Measurements from ENCODE around the gene ABCC1.

Gene ABCC1

DNA sequence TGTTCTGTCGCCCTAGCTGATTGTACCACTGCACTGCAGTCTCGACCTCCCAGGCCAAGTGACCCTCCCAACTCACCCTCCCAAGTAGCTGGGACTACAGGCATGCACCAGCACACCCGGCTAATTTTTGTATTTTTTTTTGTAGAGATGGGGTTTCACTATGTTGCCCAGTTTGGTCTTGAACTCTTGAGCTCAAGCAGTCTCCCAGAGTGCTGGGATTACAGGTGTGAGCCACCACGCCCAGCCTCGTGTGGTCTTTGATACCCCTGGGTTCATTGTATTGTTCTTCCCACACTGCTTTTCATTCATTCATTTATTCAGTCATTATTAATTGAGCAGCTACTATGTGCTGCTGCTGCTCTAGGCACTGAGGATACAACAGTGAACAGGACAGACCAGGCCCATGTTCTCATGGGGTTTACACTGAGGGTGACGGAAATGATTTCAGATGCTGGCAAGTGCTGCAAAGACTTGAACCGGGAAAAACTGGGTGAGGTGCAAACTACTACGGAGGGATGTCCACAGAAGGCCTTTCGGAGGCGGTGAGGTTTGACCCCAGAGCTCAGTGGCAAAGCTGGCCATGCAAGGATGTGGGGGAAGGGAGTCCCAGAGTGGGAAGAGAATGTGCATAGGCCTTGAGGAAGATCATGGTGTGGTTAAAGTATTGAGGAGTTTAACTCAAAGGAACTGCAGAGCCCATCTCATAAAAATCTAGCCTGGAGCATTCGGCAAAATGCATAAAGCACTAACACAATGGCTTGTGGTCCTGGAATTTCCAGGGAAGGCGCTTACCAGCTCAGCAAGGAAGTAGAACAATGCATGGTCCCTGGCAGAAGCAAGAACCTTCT is 10.9 kb downstream of the ABCC1 start:
- TF ChIP-seq, protein P1, sequence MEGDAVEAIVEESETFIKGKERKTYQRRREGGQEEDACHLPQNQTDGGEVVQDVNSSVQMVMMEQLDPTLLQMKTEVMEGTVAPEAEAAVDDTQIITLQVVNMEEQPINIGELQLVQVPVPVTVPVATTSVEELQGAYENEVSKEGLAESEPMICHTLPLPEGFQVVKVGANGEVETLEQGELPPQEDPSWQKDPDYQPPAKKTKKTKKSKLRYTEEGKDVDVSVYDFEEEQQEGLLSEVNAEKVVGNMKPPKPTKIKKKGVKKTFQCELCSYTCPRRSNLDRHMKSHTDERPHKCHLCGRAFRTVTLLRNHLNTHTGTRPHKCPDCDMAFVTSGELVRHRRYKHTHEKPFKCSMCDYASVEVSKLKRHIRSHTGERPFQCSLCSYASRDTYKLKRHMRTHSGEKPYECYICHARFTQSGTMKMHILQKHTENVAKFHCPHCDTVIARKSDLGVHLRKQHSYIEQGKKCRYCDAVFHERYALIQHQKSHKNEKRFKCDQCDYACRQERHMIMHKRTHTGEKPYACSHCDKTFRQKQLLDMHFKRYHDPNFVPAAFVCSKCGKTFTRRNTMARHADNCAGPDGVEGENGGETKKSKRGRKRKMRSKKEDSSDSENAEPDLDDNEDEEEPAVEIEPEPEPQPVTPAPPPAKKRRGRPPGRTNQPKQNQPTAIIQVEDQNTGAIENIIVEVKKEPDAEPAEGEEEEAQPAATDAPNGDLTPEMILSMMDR (IDR thresholded peaks at IDR 0.05; ENCODE audit: insufficient read depth, low read depth, low read length, missing control alignments): no peak
- H3K4me3 ChIP-seq (ENCODE audit: low read length): no peak overlapping the region
- no peak for DNase-seq (ENCODE audit: low read depth)

DNA sequence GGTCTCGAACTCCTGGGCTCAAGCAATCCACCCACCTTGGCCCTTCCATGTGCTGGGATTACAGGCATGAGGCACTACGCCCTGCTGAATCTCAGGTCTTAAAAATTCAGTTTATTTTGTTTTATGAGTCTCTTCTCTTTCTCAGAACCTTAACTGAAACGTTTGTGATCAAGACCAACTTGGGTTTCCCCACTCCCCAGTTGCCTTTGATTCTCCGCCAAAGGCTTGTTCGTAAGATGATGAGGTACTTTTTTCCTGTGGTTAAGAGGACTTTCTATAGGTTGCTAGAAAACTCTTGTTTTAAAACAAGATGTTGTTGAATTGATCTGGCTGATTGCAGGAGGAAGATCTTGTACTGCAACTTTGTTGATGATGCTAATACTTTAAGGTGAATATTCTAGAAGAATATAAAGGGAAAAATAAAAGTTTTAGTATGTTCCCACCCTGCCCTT is 11.7 kb downstream of the ABCC1 start:
- no peak for DNase-seq (ENCODE audit: low read depth)
- H3K4me3 ChIP-seq (ENCODE audit: low read length): no peak overlapping the region

DNA sequence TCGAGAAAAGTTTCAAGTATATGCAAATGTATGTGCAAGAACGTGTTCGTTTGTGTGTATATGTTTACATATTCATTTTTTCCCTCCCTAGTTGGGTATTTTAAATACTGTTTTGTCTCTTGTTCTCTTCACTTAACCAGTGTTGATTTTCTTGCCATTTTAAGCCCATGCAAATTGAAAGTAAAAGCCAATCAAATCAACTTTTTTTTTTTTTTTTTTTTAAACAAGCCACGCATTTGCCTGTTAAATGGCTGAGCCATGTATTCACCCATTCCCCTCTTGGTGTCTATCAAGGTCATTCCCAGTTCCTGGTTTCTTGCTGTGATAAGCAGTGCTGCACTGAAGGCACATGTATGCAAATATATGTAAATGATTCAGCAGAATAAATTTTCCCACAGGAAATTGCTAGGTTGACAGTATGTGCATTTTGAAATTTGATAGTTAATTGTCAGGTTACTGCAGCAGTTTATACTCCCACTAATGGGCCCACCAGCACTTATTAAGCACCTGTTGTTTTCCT is 12.2 kb downstream of the ABCC1 start:
- TF ChIP-seq, protein P1 (IDR thresholded peaks at IDR 0.05; ENCODE audit: insufficient read depth, low read depth, low read length, missing control alignments): no peak
- DNase-seq (ENCODE audit: low read depth): no peak
- no peak overlapping the region for H3K4me3 ChIP-seq (ENCODE audit: low read length)

More for the DNA sequence above, 11.7 kb downstream of the ABCC1 start:
- TF ChIP-seq, protein P1 (IDR thresholded peaks at IDR 0.05; ENCODE audit: insufficient read depth, low read depth, low read length, missing control alignments): no peak

DNA sequence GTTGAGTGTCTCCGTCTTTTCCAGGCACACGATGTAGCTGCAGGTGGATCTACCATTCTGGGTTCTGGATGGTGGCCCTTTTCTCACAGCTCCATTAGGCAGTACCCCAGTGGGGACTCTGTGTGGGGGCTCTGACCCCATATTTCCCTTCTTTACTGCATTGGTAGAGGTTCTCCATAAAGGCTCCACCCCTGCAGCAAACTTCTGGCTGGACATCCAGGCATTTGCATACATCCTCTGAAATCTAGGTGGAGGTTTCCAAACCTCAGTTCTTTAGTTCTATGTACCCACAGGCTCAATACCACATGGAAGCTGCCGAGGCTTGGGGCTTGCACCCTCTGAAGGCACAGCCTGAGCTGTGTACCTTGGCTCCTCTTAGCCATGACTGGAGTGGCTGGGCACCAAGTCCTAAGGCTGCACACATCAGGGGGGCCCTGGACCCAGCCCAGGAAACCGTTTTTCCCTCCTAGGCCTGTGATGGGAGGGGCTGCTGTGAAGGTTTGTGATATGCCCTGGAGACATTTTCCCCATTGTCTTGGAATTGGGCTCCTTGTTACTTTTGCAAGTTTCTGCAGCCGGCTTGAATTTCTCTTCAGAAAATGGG is 14.0 kb downstream of the ABCC1 start:
- TF ChIP-seq, protein P1 (IDR thresholded peaks at IDR 0.05; ENCODE audit: insufficient read depth, low read depth, low read length, missing control alignments): no peak
- no peak overlapping the region for H3K4me3 ChIP-seq (ENCODE audit: low read length)
- DNase-seq (ENCODE audit: low read depth): no peak

DNA sequence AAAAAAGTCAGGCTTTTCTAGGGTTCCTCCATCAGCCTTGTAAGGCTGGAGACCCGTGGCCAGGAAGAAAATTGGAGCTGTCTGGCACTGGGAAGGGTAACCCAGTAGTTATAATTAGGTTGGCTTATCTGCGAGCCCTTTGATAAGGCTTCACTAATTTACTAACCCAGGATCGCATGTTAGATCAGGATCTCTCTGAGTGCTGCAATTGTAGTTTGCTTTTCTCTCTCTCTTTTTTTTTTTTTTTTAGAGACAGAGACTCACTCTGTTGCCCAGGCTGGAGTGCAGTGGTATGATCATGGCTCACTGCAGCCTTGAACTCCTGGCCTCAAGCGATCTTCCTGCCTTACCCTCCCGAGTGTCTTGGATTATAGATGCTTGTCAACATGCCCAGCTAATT is 17.0 kb downstream of the ABCC1 start:
- TF ChIP-seq, protein P1 (IDR thresholded peaks at IDR 0.05; ENCODE audit: insufficient read depth, low read depth, low read length, missing control alignments): no peak
- H3K4me3 ChIP-seq (ENCODE audit: low read length): no peak overlapping the region
- no peak for DNase-seq (ENCODE audit: low read depth)

DNA sequence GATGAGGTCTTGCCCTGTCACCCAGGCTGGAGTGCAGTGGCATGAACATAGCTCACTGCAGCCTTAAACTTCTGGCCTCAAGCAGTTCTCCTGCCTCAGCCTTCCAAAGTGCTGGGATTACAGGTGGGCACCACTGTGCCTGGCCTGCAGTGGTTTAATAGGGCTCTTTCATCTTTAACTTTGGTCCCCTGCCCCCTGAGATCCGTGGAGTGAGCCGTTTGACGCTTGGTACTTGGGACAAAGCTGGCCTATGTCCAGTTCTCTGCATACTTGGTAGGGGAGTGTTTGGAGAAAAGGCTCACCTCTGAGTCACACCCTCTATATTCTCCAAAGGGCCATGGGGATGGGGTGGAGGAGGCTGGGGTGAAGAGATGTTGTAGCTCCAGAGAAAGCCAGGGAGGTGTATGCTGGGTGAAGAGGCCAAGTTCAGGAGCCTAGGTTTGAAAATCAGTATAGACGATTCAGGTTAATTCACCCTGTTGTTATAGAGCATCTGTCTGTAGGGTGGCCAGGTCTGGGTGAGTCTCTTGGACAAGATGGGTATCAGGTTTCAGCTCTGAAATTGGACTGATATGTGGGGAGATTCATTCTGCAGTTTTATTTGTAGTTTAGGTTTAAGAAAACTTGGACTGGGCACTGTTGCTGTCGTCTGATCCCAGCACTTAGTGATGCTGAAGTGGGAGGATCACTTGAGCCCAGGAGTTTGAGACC is 17.6 kb downstream of the ABCC1 start:
- TF ChIP-seq, protein P1 (IDR thresholded peaks at IDR 0.05; ENCODE audit: insufficient read depth, low read depth, low read length, missing control alignments): no peak
- H3K4me3 ChIP-seq (ENCODE audit: low read length): no peak overlapping the region
- DNase-seq (ENCODE audit: low read depth): peak; percentile 85
